Measurements from ENCODE around the gene GGACT.
A peak's percentile ranks its signal among the peaks of the same experiment; 100 is the strongest.

The GGACT gene

GRCh38 chr13:100502446-100502845 is 86.1 kb downstream of the GGACT start:
- no peak overlapping the region for H3K4me3 ChIP-seq (replicated peaks; ENCODE audit: low read depth, low read length)
- no peak for DNase-seq (ENCODE audit: low read depth)
- TF ChIP-seq, protein P1, sequence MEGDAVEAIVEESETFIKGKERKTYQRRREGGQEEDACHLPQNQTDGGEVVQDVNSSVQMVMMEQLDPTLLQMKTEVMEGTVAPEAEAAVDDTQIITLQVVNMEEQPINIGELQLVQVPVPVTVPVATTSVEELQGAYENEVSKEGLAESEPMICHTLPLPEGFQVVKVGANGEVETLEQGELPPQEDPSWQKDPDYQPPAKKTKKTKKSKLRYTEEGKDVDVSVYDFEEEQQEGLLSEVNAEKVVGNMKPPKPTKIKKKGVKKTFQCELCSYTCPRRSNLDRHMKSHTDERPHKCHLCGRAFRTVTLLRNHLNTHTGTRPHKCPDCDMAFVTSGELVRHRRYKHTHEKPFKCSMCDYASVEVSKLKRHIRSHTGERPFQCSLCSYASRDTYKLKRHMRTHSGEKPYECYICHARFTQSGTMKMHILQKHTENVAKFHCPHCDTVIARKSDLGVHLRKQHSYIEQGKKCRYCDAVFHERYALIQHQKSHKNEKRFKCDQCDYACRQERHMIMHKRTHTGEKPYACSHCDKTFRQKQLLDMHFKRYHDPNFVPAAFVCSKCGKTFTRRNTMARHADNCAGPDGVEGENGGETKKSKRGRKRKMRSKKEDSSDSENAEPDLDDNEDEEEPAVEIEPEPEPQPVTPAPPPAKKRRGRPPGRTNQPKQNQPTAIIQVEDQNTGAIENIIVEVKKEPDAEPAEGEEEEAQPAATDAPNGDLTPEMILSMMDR (IDR thresholded peaks at IDR 0.05; ENCODE audit: low read length, missing control alignments) = no peak

DNA sequence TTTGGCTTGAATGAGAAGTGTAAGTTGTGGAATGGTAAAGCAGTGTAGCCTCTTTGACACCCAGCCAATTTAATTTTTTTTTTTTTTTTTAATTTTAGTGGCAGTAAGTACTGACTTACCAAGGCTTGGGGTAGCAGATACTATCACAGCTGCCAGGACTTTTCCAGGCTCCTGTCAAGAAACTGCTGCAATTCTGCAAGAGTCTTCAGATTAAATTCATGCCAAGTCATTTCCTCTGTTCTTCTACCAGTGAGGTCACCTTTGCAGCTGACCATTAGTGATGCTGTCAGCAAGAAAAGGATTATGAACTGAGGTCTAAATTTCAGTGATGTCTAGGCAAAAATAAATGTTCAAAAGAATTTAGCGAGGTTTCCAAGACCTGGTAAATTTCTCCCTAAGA is 91.2 kb downstream of the GGACT start:
- TF ChIP-seq, protein P1 (IDR thresholded peaks at IDR 0.05; ENCODE audit: low read length, missing control alignments) = no peak
- H3K4me3 ChIP-seq (replicated peaks; ENCODE audit: low read depth, low read length) = no peak overlapping the region
- peak; percentile 90 for DNase-seq (ENCODE audit: low read depth)

DNA sequence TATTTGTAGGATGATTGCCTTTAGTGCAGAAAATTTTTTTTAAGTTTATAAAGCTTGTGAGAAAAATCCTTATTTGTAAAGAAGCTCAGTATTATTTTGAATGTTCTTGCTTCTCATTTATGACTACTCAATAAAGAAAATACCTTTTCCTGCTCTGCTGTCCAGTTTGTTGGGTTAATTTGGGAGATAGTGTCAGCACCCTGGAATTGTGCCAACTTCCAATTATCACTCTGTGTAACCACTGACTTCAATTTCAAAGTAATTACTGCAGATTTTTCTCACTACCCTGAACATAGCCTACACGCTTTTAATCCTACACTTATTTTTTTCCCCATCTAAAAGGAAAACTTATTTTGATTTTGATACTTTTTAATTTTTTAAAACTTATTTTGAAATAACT is 93.1 kb downstream of the GGACT start:
- no peak for DNase-seq (ENCODE audit: low read depth)
- H3K4me3 ChIP-seq (replicated peaks; ENCODE audit: low read depth, low read length) = no peak overlapping the region
- TF ChIP-seq, protein P1 (IDR thresholded peaks at IDR 0.05; ENCODE audit: low read length, missing control alignments) = no peak

DNA sequence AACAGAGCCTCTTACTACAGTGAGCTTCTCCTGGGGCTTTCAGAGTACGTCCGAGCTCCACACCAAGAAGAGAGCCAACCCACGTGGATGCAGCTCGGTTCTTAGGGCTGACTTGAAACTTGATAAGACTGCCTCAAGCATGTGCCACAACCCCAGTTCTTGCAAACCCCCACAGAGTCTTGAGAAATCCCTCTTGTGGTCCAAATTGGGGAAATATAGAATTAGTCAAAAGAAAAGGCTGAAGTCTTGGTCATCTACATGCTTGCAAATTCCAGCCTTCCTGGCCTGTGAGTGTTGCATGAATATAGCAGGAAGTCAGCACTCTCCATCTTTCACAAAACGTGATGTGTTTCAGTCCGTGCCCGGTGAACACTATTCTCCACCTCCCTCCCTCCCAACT is 95.2 kb downstream of the GGACT start:
- no peak overlapping the region for H3K4me3 ChIP-seq (replicated peaks; ENCODE audit: low read depth, low read length)
- DNase-seq (ENCODE audit: low read depth) = no peak
- TF ChIP-seq, protein P1 (IDR thresholded peaks at IDR 0.05; ENCODE audit: low read length, missing control alignments) = no peak

DNA sequence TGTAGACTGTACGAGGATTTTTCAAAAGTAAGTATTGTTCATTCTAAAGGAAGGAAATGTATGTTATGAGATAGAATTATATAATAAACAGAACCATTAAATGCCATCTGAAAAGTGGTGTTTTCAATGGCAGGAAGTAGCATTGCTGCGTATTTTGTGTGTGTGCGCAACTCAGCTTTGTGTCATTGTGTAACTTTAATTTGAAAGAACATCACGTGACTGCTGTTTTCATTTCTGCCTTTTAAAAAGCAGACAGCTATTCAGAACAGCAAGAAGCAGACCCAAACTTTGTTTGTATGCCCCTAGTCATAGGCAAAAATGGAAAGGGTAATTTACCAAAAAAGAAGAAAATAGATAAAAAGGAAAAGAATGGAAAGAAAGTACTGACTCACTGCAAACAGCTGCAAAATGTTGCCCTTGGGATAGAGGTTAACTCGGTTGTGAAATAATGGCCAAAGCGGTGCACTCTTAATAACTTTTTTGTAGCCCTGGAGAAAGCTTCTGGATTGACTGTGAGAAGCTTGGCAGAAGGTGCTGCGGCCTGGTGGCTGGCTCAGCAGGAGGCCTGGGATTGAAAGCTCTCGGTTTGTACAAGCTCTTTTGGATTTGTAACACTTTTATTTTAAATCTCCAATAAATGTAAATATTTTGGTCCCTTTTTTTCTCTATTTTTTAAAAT is 97.3 kb downstream of the GGACT start:
- H3K4me3 ChIP-seq (replicated peaks; ENCODE audit: low read depth, low read length) = no peak overlapping the region
- TF ChIP-seq, protein P1 (IDR thresholded peaks at IDR 0.05; ENCODE audit: low read length, missing control alignments) = peak; percentile 40
- DNase-seq (ENCODE audit: low read depth) = peak; percentile 89

DNA sequence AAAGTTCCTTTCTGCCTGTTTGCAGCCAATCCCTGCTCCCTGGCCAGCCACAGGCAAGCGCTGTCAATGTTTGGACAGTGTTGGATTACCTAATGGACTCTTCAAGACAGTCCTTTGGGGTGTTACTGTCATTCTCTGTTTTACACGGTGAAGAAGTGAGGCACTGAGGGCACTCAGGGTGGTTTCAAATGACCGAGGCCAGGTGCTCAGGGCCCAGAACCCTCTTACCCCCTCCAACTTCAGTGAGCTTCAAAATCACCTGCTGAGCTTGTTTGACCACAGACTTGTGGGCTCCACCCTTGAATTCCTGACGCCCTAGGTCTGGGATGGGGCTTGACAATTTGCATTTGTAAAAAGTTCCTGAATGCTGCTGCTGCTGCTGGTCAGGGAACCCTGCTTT is 97.9 kb downstream of the GGACT start:
- no peak for DNase-seq (ENCODE audit: low read depth)
- TF ChIP-seq, protein P1 (IDR thresholded peaks at IDR 0.05; ENCODE audit: low read length, missing control alignments) = no peak

GRCh38 chr13:100485265-100485664 is 103.3 kb downstream of the GGACT start:
- TF ChIP-seq, protein P1 (IDR thresholded peaks at IDR 0.05; ENCODE audit: low read length, missing control alignments) = no peak
- DNase-seq (ENCODE audit: low read depth) = no peak
- H3K4me3 ChIP-seq (replicated peaks; ENCODE audit: low read depth, low read length) = no peak overlapping the region

More for the DNA sequence above, 97.9 kb downstream of the GGACT start:
- no peak overlapping the region for H3K4me3 ChIP-seq (replicated peaks; ENCODE audit: low read depth, low read length)

Data from fibroblast of pulmonary artery (primary cell).